GM18507 (cell line): ENCODE measurements around the gene CALHM3.
"Not testable (repeated sequence)": the region's sequence is repeated elsewhere in the genome, so short reads cannot be mapped to it uniquely, and the experiment has no call there.

ENCODE experiments used
- DNase-seq: peaks from one replicate; pipeline ENCODE4 v3.0.0; 2011; ENCODE audit warnings: low read depth; ENCODE audit not compliant: insufficient read length; ENCODE audit errors: extremely low spot score
- FAIRE-seq: peaks from 2 replicates; lab custom pipeline; 2011; peaks lifted over from hg19 to GRCh38; lab: Jason Lieb, UNC

Gene CALHM3

DNA sequence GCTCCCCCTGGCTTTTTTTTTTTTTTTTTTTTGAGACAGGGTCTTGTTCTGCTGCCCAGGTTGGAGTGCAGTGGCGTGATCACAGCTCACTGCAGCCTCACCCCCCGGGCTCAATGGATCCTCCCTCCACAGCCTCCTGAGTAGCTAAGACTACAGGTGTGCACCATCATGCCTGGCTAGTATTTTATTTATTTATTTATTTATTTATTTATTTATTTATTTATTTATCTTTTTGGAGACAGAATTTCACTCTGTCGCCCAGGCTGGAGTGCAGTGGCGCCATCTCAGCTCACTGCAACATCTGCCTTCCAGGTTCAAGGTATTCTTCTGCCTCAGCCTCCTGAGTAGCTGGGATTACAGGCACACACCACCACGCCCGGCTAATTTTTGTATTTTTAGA is 24.7 kb upstream of the CALHM3 start:
- not testable (repeated sequence) for DNase-seq, FAIRE-seq

DNA sequence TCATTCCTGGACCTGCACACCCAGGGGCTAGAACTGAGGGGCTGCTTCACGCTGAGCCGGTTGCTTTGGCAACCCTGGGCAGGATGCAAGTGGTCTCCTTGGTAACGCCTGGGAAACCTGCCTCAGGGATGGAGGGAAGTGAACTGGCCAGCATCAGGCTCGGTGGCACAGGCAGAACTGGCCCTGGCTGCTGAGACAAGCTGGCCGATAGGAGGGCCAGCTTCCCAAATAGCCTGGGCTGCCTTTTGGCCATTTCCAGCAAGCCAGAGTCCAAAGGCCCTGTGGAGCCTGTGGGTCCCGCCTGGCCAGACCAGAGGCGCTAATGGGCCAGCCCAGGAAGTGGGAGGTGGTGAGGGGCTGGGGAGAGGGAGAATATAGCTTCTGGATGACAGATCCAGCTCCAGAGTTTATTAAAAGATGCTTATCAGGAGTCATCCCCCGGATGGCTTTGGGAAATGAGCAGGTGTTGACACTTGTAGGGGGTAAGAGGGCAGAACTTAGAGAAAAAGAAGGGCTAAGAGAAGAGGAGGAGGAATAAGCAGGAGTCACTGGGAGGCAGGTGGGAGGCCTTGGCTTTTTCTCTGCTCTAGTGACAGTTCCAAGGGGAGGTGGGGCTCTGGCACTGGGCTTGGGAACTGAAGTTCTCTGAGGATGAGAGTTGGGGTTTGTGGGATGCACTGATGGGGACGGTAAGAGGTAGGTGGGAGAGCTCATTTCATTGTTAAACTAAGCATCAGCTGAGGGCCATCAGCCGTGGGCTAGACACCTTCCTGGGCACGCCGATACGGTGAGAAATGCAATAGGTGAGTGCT is 24.0 kb upstream of the CALHM3 start:
- DNase-seq (no peak), FAIRE-seq (no peak)

DNA sequence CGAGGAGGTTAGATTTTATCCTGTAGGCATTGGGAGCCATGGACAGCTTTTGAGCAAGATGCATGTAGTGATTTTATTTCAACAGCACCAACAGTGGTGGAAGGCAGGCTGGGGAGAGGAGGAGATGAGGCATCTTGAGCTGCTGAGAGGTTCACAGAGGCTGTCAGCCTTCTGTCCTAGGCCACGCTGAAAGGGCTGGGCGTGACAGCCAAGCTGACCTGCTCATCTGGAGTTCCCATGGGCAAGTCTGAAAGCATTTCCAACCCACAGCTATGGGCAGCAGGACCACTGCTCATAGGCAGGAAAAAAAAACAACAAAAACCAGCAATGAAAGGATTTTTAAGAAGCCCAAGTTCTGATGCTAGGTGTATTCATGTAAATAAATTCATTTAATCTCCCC is 22.1 kb upstream of the CALHM3 start:
- no peak for FAIRE-seq
- DNase-seq, result no peak

DNA sequence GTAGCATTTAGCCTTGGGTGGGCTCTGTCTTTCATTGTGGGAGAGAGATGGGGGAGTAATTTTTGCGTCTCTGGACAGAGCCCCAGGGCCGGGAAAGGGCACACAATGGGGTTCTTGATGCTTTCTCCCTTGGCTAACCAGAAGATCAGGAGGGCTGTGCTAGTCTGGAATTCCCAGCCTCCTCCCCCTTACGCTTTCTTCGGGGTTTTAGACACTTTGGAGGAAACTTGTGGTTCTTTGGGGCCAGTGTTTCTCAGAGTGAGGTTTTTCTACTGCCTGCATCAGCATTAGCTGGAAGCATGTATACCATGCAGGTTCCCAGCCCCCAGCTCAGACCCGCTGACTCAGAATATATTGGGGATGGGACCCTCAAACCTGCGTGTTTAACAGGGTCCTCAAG is 21.4 kb upstream of the CALHM3 start:
- DNase-seq (no peak), FAIRE-seq (no peak)

DNA sequence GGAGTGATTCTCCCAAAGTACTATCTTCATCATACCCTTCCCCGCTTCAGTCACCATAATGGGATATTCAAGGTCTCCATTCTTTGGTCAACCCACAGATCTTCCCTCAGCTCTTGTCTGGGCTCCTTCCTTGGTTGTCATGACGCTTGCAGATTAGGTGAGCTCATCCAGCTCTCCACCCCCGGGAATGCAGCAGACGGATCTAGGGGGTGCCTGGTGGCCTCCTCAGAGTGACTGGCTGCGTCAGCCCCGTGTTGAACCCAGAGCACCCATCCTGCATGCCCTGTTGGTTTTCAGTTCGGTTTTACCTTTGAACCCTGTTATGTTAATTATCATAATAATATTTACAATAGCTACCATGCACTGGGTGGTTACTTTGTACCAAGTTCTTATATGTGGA is 20.8 kb upstream of the CALHM3 start:
- DNase-seq (no peak), FAIRE-seq (no peak)

DNA sequence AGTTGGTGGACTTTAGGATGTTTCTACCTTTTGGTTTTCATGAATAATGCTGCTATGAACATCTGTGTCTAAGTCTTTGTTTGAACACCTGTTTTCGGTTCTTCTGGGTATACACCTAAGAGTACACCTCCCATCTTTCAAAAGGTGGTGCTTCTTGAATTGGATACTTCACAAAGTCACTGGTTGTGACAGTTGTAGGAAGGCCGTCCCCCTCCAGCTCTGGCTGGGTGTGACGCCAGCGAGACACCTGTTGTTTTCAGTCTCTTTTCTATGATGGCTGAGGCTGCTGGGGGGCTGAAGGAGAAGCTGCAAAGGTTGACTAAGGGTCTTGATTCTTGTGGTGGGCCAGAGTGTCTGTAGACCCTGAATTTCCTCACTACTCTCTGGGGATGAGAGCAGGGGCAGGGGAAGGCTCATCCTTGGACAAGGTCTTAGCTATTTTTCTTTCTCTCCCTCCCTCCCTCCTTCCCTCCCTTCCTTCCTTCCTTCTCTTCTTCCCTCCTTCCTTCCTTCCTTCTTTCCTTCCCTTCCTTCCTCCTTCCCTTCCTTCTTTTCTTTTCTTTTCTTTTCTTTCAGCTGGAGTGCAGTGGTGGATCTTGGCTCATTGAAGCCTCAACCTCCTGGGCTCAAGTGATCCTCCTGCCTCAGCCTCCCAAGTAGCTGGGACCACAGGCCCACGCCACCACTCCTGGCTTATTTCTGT is 20.0 kb upstream of the CALHM3 start:
- DNase-seq (no peak), FAIRE-seq (no peak)

- DNase-seq (no peak), FAIRE-seq (no peak)
Observed at GRCh38 chr10:103497161-103497915, 18.3 kb upstream of the CALHM3 start.

GRCh38 chr10:103495321-103495720 is 16.3 kb upstream of the CALHM3 start:
- FAIRE-seq (no peak), DNase-seq (no peak)

- DNase-seq, result no peak
- FAIRE-seq, result no peak
Observed at GRCh38 chr10:103493916-103494877, 15.2 kb upstream of the CALHM3 start.

- no peak for FAIRE-seq
- DNase-seq, result no peak
Observed at GRCh38 chr10:103493362-103493915, 14.4 kb upstream of the CALHM3 start, which contains the start of gene NEURL1. NEURL1 (plus strand) TSS chr10:103493705; CDS start chr10:103494388, 683 bp downstream.

GRCh38 chr10:103492655-103493261 is 13.7 kb upstream of the CALHM3 start:
- DNase-seq (no peak), FAIRE-seq (no peak)

GRCh38 chr10:103491729-103492364 is 12.8 kb upstream of the CALHM3 start:
- FAIRE-seq, result no peak
- no peak for DNase-seq

DNA sequence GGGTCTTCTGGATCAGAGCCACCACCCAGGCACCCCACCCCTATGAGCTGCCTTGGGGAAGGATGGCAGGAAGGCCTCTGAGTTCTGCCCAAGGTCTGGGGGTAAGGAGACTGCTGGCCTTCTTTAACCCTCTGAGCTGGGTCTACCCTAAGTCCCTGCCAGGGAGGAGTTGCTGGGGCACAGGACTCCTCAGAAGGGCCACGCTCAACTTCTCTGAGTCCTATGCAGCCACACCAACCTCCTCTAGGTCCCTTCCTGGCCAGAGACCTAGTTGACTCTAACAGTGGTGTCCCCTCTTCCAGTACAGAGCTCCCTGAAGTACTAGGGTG is 11.9 kb upstream of the CALHM3 start:
- FAIRE-seq, result no peak

GRCh38 chr10:103487410-103487708 is 8.3 kb upstream of the CALHM3 start:
- FAIRE-seq (no peak), DNase-seq (no peak)

More for the DNA sequence above, 11.9 kb upstream of the CALHM3 start:
- no peak for DNase-seq

DNA sequence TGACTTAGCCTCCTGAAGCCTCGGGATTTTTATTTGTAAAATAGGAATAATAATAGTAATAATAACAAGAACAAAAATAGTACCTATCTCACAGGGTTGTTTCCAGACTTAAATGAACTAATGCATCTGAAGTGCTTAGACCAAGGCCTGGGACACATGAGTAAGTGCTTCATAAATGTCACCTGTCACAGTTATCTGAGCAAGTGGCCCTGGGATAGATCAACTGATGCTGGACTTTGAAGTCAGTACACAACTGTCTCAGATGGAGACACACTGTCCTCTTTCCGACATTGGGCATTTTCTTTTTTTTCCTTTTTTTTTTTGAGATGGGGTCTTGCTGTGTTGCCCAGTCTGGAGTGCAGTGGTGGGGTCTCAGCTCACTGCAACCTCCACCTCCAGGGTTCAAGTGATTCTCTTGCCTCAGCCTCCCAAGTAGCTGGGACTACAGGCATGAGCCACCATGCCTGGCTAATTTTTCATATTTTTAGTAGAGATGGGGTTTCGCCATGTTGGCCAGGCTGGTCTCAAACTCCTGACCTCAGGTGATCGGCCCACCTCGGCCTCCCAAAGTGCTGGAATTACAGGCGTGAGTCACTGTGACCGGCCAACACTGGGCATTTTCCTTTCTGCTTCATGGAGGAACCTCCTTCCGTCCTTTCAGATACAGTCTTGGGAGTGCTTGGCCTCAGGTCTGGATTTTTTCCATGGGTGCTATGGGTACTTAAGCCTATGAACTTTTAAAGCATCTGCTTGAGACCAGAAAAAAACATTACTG is 7.8 kb upstream of the CALHM3 start:
- DNase-seq, FAIRE-seq: not testable (repeated sequence)

DNA sequence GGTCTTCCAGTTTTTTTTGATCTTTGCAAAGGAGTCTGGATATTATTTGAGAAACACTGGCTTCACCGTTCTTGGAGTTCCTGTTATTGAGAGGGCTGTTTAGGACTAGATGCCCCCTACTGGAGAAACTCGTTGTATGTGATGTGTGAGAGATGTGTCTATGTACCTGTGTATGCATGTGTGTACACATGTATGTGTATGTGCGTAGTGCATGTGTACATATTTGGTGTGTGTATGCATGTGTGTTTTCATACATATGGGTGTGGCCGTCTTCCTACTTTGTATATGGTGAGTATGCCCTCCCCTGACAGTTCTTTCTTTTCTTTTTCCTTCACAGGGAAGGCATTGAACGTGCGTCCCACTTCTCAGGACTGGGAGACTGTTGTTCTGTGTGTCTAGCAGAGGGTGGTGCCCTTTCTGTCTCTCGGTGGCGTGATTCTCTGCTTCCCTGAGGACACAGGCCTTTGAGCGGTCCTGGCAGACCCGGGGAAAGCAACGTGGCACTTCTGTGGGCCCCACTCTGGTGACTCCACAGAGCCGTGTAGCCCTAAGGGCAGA is 3.0 kb upstream of the CALHM3 start:
- DNase-seq (no peak), FAIRE-seq (peak; percentile 94)

GRCh38 chr10:103480521-103480920 is 1.5 kb upstream of the CALHM3 start:
- DNase-seq, result no peak
- FAIRE-seq, result peak; percentile 44
